Superior temporal gyrus (tissue), 1 donor: ENCODE measurements around the gene GMEB2.
A peak's percentile ranks its signal among the peaks of the same experiment; 100 is the strongest.
"Not testable (repeated sequence)": the region's sequence is repeated elsewhere in the genome, so short reads cannot be mapped to it uniquely, and the experiment has no call there.

Experiments
- DNase-seq: peaks from one replicate; pipeline ENCODE4 v3.0.0-alpha.2; 2016; ENCODE audit errors: extremely low spot score

GMEB2 gene

GRCh38 chr20:63657260-63657936 is 30.5 kb upstream of the GMEB2 start:
- DNase-seq, result no peak

GRCh38 chr20:63656451-63656850 is 29.6 kb upstream of the GMEB2 start:
- no peak for DNase-seq

- DNase-seq, result no peak
Observed at GRCh38 chr20:63655249-63655648, 28.3 kb upstream of the GMEB2 start.

- no peak for DNase-seq
Observed at GRCh38 chr20:63653974-63654668, 27.2 kb upstream of the GMEB2 start.

GRCh38 chr20:63653041-63653973 is 26.4 kb upstream of the GMEB2 start, which contains the start of gene STMN3:
Gene STMN3, minus strand, starts transcription at chr20:63653424. Its CDS starts 79 bp downstream, at chr20:63653345.
- DNase-seq, result peak; percentile 67

- no peak for DNase-seq
Observed at GRCh38 chr20:63652192-63652980, 25.5 kb upstream of the GMEB2 start.

GRCh38 chr20:63651942-63652191 is 25.0 kb upstream of the GMEB2 start:
- no peak for DNase-seq

- not testable (repeated sequence) for DNase-seq
Observed at GRCh38 chr20:63650486-63650885, 23.6 kb upstream of the GMEB2 start.

GRCh38 chr20:63648895-63649589 is 22.1 kb upstream of the GMEB2 start:
- no peak for DNase-seq

GRCh38 chr20:63648190-63648589 is 21.3 kb upstream of the GMEB2 start:
- no peak for DNase-seq

- DNase-seq, result no peak
Observed at GRCh38 chr20:63645218-63645617, 18.3 kb upstream of the GMEB2 start.

GRCh38 chr20:63643946-63644345 is 17.0 kb upstream of the GMEB2 start:
- DNase-seq, result no peak

GRCh38 chr20:63643499-63643898 is 16.6 kb upstream of the GMEB2 start:
- DNase-seq, result no peak

- DNase-seq, result no peak
Observed at GRCh38 chr20:63642527-63643247, 15.8 kb upstream of the GMEB2 start.

GRCh38 chr20:63641792-63642523 is 15.1 kb upstream of the GMEB2 start:
- peak; percentile 31 for DNase-seq

- no peak for DNase-seq
Observed at GRCh38 chr20:63641146-63641791, 14.4 kb upstream of the GMEB2 start.

GRCh38 chr20:63640686-63641085 is 13.8 kb upstream of the GMEB2 start:
- DNase-seq, result not testable (repeated sequence)

GRCh38 chr20:63640086-63640485 is 13.2 kb upstream of the GMEB2 start:
- DNase-seq, result no peak
